Esophagus muscularis mucosa (tissue), 4 donors: ENCODE measurements around the gene COPE. TPM values are rescaled to one million over a fixed set of nuclear protein-coding genes. Genes with fewer than 3 reads are reported as not detected.

Experiments used
- DNase-seq: peaks from one replicate; pipeline ENCODE4 v3.0.0-alpha.2; 2017; ENCODE audit errors: extremely low spot score
- H3K27ac ChIP-seq, 4 donors: fragments of 200-600 bp; sonication (generic); replicated peaks in 1 of 4; 1 replicate in 3 of 4; 2 replicates in 1 of 4; pipeline ENCODE4 v1.5.1; 2016 to 2019; ENCODE audit warnings: mild to moderate bottlenecking in 1 of 4
- H3K27me3 ChIP-seq, 4 donors: fragments of 200-600 bp; sonication (generic); one replicate each; pipeline versions ENCODE4 v1.5.1 to v1.6.0; 2016 to 2019
- H3K36me3 ChIP-seq, 4 donors: fragments of 200-600 bp; sonication (generic); one replicate each; pipeline ENCODE4 v1.5.1; 2016 to 2019
- H3K4me1 ChIP-seq, 4 donors: fragments of 200-600 bp; sonication (generic); one replicate each; pipeline ENCODE4 v1.5.1; 2016 to 2019
- H3K4me3 ChIP-seq, 4 donors: fragments of 200-600 bp; sonication (generic); 1 replicate in 2 of 4; 2 replicates in 2 of 4; pipeline ENCODE4 v1.5.1; 2016 to 2019; ENCODE audit warnings: mild to moderate bottlenecking in 4 of 4, moderate library complexity in 1 of 4
- H3K9me3 ChIP-seq, 4 donors: fragments of 200-600 bp; sonication (generic); 1 replicate in 3 of 4; 2 replicates in 1 of 4; pipeline ENCODE4 v1.5.1; 2016 to 2019
- CTCF ChIP-seq, 3 experiments: fragments of 200-600 bp in 2 of 3; fragments of 450-650 bp in 1 of 3; sonication (generic) in 2 of 3; IDR thresholded peaks; one replicate each; pipeline ENCODE4 v1.5.1; 2017 to 2019; ENCODE audit warnings: antibody characterized with exemption in 3 of 3, mild to moderate bottlenecking in 2 of 3, moderate library complexity in 1 of 3
- EP300 ChIP-seq: sonication (generic); formaldehyde crosslinking; IDR thresholded peaks from one replicate; pipeline ENCODE4 v1.6.1; 2017; ENCODE audit warnings: antibody characterized with exemption
- POLR2A ChIP-seq: fragments of 450-650 bp; IDR thresholded peaks from one replicate; pipeline ENCODE4 v1.6.1; 2017; ENCODE audit warnings: antibody characterized with exemption, moderate library complexity, mild to moderate bottlenecking, low read depth
- POLR2AphosphoS5 ChIP-seq, 2 donors: sonication (generic); formaldehyde crosslinking; IDR thresholded peaks; one replicate each; pipeline ENCODE4 v1.6.1; 2017; ENCODE audit warnings: antibody characterized with exemption in 2 of 2
- WGBS: methylation state at CpG from one replicate; pipeline ENCODE4 v1.1.5; 2018; 5-methylcytosine and 5-hydroxymethylcytosine counted together
- intact Hi-C: fragments of 100-400 bp; cut with DNase I; formaldehyde crosslinking; loops from one replicate; pipeline ENCODE4 v1.15.1; 2023
- total RNA-seq, 4 donors: library from RNA; depleted of rRNA; stranded (reverse); fragments of >200 nt; gene quantifications; one replicate each; pipeline versions ENCODE4 v1.1.0 to v1.2.1, GENCODE V29; 2016

The COPE gene
- total RNA-seq, 4 donors from 2014 or later: 173 to 231 (median 210) TPM

- H3K4me3 ChIP-seq: no peak overlapping the region
- DNase-seq: no peak
- WGBS: 89% methylated on average over 6 of the region's 7 CpGs
- no peak for TF ChIP-seq CTCF (IDR thresholded peaks at IDR 0.05)
- no peak for TF ChIP-seq POLR2AphosphoS5 (IDR thresholded peaks at IDR 0.05)
- H3K27me3 ChIP-seq: peaks cover 0 to 11% (median 0%) of the 10 kb centered on the region in 4 donors
- intact Hi-C loops: no loop called here
- no peaks in the 10 kb centered on the region for H3K36me3 ChIP-seq
- no peak overlapping the region for H3K27ac ChIP-seq
- H3K9me3 ChIP-seq: no peaks in the 10 kb centered on the region
- H3K4me1 ChIP-seq: no peaks in the 10 kb centered on the region
These were observed 32.6 kb upstream of the COPE start for GRCh38 chr19:18951721-18952281.

DNA sequence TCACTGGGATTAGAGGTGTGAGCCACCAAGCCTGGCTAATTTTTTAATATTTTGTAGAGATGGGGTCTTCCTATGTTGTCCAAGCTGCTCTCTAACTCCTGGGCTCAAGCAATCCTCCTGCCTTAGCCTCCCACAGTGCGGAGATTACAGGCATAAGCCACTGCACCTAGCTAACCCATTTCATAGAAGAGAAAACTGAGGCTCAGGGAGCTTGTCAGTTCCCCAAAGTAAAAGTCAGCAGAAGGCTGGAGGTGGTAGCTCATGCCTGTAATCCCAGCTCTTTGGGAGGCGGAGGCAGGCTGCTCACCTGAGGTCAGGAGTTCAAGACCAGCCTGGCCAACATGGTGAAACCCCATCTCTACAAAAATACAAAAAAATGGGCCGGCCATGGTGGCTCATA is 30.7 kb upstream of the COPE start:
- Histone ChIP-seq H3K27me3 (peaks cover 0 to 3% (median 0%) of the 10 kb centered on the region in 4 donors), H3K36me3 (no peaks in the 10 kb centered on the region), H3K4me3 (no peak overlapping the region), H3K9me3 (no peaks in the 10 kb centered on the region), H3K27ac (no peak overlapping the region), H3K4me1 (no peaks in the 10 kb centered on the region)
- no peak for DNase-seq
- intact Hi-C loops: no loop called here
- 90% methylated on average over 1 of the region's 3 CpGs for WGBS
- TF ChIP-seq EP300: no peak
- no peak for TF ChIP-seq CTCF (IDR thresholded peaks at IDR 0.05)
- no peak for TF ChIP-seq POLR2AphosphoS5 (IDR thresholded peaks at IDR 0.05)
- TF ChIP-seq POLR2A: no peak

GRCh38 chr19:18948976-18949356 is 29.8 kb upstream of the COPE start:
- TF ChIP-seq CTCF (IDR thresholded peaks at IDR 0.05) (no peak), POLR2A (no peak), EP300 (no peak), POLR2AphosphoS5 (IDR thresholded peaks at IDR 0.05) (no peak)
- DNase-seq: no peak
- H3K4me1 ChIP-seq: no peaks in the 10 kb centered on the region
- H3K9me3 ChIP-seq: no peaks in the 10 kb centered on the region
- 94% methylated on average over 5 of the region's 5 CpGs for WGBS
- no peaks in the 10 kb centered on the region for H3K36me3 ChIP-seq
- H3K27me3 ChIP-seq: peaks cover 0 to 3% (median 0%) of the 10 kb centered on the region in 4 donors
- no peak overlapping the region for H3K4me3 ChIP-seq
- intact Hi-C loops: no loop called here
- H3K27ac ChIP-seq: no peak overlapping the region

- no peak for DNase-seq
- Histone ChIP-seq H3K4me1 (no peaks in the 10 kb centered on the region), H3K36me3 (no peaks in the 10 kb centered on the region), H3K27me3 (peaks cover 0 to 3% (median 0%) of the 10 kb centered on the region in 4 donors), H3K4me3 (no peak overlapping the region), H3K27ac (no peak overlapping the region), H3K9me3 (no peaks in the 10 kb centered on the region)
- TF ChIP-seq POLR2A (no peak), POLR2AphosphoS5 (IDR thresholded peaks at IDR 0.05) (no peak), CTCF (IDR thresholded peaks at IDR 0.05) (no peak), EP300 (no peak)
- intact Hi-C loops: no loop called here
- 75% methylated on average over 11 of the region's 15 CpGs for WGBS
These were observed 29.1 kb upstream of the COPE start for GRCh38 chr19:18948075-18948975.
